Erythroblast (primary cell): ENCODE results near the gene ACSL1.

Experiments
- GATA1 ChIP-seq: IDR thresholded peaks from 2 replicates; pipeline ENCODE4 v1.6.1; 2011; ENCODE audit warnings: low read depth, mild to moderate bottlenecking, control low read depth, low read length, moderate library complexity
- POLR2A ChIP-seq: IDR thresholded peaks from 2 replicates; pipeline ENCODE4 v1.6.1; 2011; ENCODE audit warnings: mild to moderate bottlenecking, low read length

DNA sequence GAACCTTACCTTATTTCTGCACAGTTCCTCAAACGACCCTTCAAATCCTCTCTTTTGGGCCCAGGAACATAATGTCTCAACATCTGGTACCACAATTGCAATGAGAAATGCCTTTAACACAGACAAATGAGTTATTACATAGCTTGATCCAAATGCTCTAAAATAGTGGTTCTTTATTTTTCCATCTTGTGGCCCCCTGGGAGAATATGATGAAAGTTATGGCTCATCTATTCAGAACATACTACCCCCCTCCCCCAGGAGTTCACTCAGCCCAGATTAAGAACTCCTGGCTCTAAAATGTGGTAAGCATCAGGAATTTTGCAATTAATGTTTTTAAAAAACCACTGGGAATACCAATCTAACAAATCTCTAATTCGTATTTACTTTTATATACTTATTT is 68.0 kb downstream of the ACSL1 start:
- no peak for TF ChIP-seq POLR2A
- TF ChIP-seq GATA1 = no peak
